HG03045 (cell line): ENCODE data around the gene ZNF830.
"Not testable (repeated sequence)": the region's sequence is repeated elsewhere in the genome, so short reads cannot be mapped to it uniquely, and the experiment has no call there.

Experiments used
- ATAC-seq: cut with Tn5 transposase; IDR thresholded peaks from one replicate; pipeline ENCODE4 v1.9.1; 2021; ENCODE audit warnings: mild to moderate bottlenecking, moderate library complexity; ENCODE audit not compliant: unreplicated experiment

ZNF830 gene, protein sequence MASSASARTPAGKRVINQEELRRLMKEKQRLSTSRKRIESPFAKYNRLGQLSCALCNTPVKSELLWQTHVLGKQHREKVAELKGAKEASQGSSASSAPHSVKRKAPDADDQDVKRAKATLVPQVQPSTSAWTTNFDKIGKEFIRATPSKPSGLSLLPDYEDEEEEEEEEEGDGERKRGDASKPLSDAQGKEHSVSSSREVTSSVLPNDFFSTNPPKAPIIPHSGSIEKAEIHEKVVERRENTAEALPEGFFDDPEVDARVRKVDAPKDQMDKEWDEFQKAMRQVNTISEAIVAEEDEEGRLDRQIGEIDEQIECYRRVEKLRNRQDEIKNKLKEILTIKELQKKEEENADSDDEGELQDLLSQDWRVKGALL

DNA sequence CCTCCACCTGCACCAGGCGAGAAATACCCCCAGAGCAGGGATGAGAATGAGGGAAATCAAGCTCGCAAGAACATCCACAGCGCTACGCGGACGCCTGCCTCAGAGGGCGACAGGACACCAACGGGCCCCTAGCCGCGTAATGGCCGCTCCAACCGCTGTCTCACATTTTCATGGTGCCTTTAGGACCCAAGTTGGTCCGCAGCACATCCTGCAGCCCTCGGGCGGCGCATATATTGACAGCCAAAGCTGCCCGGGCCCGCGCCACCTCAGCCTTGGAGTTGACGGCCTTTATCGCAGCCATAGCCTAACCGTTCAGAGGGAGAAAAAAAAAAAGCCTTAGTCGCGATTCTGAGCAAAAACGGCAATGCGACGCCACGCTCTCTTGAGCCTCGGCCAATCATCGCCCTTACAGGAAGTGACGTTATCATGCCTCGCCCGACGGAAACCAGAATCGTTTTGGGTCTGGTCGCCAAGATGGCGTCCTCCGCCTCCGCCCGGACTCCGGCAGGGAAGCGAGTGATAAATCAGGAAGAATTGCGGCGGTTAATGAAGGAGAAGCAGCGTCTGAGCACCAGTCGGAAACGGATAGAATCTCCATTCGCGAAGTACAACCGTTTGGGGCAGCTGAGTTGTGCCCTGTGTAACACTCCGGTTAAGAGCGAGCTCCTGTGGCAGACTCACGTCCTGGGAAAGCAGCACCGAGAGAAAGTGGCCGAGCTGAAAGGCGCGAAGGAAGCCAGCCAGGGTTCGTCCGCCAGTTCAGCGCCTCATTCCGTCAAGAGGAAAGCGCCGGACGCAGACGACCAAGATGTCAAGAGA, at the start of gene ZNF830, which contains the start of gene CCT6B:
Gene ZNF830, plus strand, starts transcription at position 448 of the 819 bp plus-strand sequence. Its CDS starts 27 bp downstream, at position 475.
Gene CCT6B, minus strand, starts transcription at position 368 of the 819 bp plus-strand sequence. Its CDS starts 67 bp downstream, at position 301.
- ATAC-seq = peak; percentile 87

DNA sequence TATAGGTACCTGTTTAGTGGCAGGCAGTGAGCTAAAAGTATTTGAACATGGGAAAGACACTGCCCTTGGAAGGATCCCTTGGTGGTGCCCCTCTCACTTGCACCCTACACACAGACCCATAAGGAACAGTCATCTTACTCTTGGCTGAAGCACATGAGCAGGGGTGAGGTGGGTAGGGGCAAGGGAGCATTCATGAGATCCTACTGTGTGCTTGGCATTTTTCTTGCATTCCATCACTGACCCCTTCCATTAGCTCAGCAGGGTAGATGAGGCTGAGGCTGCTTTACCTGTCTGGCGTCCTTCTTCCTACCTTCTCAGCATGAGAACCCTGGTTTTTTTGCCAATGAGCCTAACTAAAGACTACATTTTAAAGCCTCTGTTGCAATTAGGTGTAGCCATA, 48.3 kb upstream of the ZNF830 start:
- ATAC-seq = no peak

DNA sequence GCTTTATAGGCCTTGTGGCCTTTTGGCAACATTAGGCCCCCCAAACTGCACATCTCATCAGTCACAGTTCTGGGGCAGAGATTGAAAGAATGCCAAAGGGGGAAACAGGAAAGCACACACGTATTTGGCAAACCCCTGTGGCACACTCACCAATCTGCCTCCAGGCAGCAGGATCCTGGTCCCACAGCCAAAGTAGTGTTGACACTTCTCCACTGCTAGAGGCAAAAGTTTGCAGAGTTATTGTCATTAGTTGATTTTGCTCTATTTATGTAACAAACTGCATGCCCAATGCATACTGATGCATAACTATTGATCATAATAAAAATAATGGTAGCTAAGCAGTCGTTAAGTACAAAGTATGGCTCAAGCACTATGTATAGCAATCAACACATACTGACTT, 45.2 kb upstream of the ZNF830 start:
- ATAC-seq = no peak

DNA sequence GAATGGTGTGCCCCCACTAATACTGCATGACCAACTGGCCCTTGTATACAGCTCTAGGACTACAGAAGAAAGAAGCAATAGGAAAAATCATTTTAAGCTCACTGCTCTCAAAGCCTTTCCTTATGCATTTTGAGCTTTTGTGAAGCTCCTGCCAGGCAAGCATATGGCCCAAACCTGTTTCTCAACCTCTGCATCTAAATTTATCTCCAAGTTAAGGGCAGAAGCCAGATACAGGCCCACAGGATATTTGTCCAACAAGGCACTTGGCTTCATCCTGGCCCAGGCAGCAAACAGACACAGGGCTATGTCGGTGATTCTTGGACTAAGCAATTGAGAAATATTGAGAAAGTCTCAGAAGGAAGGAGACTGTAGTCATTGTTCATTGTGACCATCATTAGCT, 44.0 kb upstream of the ZNF830 start:
- ATAC-seq = no peak

DNA sequence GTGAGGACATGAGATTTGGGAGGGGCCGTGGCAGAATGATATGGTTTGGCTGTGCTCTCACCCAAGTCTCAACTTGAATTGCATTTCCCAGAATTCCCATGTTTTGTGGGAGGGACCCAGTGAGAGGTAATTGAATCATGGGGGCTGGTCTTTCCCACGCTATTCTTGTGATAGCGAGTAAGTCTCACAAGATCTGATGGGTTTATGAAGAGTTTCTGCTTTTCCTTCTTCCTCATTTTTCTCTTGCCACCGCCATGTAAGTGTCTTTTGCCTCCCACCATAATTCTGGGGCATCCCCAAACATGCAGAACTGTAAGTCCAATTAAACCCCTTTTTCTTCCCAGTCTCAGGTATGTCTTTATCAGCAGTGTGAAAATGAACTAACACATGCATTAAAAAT, 40.7 kb upstream of the ZNF830 start:
- no peak for ATAC-seq

DNA sequence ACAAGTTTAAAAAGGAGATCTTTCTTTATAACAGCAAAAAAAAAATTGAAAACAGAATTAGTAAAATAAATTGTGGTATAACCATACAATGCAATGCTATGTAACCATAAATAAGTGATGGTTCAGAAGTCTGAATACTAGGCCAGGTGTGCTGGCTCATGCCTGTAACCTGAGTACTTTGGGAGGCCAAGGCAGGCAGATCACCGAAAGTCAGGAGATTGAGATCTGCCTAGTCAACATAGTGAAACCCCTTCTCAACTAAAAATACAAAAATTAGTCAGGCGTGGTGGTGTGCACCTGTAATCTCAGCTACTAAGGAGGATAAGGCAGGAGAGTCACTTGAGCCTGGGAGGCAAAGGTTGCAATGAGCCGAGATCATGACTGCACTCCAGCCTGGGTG, 34.7 kb upstream of the ZNF830 start:
- no peak for ATAC-seq

DNA sequence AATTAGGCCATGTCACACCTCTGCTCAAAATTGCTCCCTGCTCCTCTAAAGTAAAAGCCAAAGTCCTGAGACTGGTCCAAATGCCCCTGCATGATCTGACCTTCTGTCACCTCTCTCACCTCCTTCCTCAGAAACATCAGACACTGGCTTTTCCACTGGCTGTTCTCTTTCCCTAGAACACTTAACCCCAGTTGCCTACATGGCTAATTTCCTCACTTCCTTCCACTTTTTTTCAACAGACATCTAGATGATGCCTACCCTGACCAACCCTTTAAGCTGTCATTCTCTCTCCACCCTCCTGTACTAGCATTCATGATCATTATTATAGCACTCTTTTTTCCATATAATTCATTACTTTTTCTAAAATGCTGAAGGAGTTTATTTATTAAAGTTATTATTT, 31.1 kb upstream of the ZNF830 start:
- no peak for ATAC-seq

DNA sequence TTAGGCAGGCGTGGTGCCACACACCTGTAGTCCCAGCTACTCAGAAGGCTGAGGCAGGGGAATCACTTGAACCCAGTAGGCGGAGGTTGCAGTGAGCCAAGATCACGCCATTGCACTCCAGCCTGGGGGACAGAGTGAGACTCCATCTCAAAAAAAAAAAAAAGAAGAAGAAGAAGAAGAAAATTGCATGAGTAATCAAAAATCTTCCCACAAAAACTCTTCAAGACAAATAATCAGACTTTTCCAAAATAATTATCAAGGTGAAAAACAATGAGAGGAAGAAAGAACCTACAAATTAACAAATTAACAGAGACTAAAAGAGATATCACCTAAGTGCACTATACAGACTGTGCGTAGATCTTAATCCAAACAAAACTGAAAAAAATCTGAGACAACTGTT, 10.6 kb upstream of the ZNF830 start:
- ATAC-seq = not testable (repeated sequence)

DNA sequence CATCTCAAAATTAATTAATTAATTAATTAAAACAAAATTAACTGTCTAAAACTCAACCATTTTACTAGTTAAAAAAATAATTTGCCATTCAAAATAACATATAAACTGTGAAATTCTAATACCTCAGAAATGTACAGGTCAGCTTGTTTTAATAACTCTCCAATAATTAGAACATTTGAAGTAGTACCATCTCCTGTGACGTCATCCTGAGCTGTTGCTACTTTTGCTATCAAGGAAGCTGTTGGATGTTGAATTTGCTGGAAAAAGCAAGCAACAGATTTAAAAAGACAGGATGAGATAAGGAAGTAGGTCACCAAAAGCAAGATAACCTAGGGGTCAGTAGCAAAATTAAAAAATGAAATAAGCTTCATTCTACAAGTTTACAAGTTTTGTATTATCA, 2.9 kb upstream of the ZNF830 start:
- ATAC-seq = no peak

DNA sequence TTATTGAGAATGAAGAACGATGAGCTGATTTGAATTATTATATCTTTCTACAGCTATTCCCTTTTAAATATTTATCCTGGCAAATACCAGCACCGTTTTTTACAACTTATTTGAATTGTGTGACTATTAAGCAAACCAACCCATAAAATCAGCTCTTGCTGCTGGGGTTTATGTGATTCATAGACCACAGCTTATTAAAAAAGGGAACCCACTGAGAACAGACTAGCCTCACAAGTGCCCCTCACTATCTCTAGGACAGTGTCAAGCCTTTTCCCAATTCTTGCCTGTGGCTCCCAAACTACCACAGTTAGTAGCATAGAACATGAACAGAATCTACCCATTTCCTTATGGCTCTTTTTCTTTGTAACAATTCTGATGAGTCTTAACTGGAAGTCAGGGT, 12.8 kb downstream of the ZNF830 start:
- no peak for ATAC-seq

DNA sequence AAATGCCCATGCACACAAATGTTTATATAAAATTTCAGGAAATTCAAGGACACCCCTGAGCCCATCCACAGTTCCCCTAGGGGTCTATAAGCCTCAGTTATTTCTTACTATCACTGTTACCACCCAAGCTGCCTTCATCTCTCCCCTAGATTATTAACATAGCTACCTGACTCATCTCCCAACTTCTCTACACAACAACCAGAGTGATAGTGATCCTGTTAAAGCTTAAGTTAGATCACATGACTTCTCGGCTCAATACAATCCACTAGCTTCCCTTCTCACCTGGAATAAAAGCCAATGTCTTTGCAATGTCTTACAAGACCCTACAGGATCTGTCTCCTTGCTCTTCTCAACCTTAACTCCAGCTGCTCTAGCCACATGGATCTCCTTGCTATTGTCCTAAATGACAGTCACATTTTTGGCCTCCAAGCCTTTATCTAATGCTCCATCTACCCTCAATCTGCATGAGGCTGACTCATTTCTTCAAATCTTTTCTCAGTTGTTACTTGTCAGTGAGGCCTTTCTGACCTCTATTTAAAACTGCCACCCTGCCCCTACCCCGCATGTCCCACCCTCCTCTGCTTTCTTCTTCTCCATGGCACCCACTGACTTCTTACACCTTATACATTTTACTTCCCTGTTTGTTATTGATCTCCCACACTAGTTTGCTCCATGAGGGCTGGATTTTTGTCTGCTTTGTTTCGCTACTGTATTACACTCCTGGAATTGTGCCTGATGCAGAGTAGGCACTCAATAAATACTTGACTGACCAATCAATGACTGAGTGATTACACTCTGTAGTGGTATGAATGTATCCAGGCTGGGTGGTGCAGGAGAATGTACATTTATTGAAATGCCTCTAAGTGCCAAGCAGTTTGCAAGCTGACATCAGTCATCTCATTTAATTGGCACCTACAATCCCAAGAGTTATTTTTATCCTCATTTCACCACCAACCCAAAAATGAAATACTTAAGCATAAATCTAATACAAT, 13.8 kb downstream of the ZNF830 start:
- no peak for ATAC-seq

DNA sequence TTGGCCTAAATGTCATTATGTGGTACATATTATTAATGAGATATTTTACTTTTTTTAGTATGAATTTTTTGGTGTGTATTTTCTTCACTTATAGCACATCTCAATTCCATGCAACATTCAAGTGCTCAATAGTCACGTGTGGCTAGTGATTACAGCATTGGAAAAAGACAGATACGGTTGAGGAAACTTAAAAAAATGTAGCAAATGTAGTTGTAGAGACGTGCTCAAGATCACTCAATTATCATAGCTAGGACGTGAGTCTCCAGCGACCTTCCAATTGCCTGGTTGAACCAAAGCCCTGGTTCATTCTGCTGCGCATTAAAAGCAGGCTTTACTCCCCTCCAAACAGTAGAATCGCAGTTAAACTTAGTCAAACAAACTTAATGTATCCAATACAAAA, 17.8 kb downstream of the ZNF830 start:
- no peak for ATAC-seq

DNA sequence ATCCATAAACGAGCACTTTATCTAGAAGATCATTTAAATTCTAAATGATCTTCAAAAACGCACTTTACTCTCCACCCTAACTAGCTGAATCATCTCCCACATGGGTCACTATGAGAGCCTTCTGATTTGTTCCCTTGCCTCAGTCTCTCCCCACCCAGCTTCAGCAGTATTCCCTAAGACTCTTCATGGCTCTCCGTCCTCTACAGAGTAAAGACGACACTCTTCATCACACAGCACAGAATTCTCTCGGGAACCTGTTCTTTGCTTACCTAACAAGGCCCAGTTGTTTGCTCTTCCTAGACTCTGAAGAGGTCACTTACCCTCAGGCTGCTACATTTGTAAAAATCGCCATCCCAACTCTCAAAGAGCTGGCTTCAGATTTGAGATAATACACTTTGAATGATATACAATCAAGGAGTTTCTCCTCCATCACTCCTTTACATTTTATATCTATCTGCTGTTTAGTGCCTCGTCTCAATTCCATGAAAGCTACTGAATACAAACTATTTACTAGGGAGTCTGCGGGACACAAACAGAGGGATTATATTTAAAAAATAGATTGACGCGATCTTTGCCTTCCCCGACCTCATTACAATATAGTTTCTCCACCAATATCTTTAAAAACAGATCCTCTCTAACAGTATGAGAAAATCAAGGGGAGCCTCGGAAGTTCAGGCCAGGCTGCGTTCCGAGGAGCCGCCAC, 18.5 kb downstream of the ZNF830 start:
- no peak for ATAC-seq

DNA sequence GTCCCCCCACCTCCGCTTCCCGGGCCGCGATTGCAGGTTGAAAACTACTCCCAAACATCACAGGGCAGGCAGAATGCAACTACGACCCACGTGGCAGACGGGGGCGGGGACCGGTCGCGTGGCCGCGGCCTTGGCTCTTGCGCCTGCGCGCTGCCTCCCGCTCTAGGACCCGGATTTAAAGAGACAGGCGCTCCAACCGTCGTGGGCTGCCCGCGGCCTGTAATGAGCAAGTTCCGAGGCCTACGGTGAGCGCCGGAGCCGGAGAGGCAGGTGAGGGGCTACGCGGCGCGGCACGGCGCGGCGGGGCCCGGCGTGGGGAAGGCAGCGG, 19.0 kb downstream of the ZNF830 start, which contains the start of gene LIG3:
Gene LIG3, plus strand, starts transcription at position 160 of the 328 bp plus-strand sequence. CDS start 2,494 bp downstream, outside the sequence.
- peak; percentile 88 for ATAC-seq

DNA sequence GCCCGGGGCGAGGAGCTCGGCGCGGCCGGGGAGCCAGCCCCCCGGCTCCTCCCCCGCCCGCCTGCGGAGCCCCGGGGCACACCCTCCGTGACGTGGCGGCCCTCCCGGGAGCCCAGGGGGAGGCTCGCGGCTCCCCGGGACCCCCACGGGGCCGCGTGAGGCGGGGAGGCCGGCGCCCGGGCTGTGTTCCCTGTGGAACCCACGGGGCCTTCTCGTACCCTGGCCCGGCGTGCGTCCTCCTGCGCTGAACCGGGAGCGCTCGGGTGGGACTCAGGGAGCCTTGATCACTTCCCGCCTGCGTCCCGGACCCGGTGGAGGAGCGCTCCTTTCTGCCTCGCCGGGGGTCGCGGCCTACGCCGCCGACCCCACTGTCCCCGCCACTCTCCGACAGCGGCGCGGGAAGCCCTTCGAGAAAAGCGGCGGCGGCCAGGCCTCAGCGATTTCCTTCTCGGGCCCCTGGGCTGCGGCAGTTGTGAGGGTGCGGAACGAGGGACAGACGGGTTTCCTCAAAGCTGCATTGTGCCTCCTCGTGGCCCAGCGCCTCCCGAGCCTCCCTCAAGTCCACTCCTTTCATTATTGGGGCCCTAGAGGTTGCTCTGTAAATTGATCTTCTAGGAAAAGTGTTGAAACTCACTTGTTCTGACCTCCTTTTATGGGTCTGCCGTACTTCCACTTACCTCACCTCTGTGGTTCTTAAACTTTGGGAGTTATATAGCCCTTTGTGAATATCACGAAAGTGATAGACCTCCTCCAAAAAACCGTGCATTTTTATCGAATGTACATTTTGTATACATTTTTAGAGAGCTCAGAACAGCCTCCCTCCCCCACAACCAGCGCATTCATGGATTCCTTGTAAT, 19.6 kb downstream of the ZNF830 start:
- peak; percentile 82 for ATAC-seq

DNA sequence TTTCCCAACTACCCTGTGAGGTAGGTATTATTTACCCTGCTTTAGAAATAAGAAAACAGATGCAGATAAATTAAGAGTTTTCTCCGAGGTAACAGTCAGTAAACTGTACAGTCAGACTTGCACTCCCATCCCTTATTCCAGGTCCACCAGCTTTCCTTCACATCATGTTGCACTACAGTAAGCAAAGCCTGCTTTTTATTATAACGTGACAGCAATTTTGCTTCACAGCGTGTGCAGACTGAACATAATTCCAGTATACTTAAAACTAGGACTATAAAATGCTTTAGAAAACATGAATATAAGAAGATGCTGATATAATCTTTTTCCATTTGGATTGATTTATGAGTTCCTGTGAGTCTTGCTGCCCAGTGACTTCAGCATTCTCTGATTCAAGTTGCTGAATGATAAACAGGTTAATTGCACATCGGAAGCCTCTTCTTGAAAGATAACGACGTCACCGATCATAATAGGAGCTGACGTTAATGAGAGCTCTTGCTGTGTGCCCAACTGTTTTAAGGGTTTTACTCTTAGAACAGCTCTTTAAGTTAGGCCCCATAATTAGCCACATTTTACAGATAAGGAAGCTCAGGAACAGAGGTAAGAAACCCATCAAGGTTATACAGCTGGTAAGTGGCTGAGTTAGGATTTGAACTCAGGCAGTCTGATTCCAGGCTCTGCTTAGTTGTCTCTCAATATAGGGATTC, 20.4 kb downstream of the ZNF830 start:
- ATAC-seq = no peak

DNA sequence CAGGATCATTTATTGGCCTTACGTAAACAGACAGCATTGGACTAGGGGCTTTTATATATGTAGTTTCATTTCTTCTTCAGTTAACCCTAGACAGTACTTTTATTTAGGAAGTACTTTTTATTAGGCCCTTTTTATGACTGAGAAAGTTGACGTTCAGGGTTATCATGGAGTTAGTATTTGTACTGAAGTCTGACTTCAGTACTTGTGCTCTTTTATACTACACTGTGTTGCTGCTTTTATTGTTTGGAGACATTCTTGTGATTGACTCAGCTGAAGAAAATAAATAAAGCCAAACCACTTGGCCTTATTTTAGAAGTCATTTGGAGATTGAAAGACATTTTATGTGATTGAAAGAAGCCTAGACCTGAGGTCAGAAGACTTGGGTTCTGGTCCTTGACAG, 25.9 kb downstream of the ZNF830 start:
- no peak for ATAC-seq

DNA sequence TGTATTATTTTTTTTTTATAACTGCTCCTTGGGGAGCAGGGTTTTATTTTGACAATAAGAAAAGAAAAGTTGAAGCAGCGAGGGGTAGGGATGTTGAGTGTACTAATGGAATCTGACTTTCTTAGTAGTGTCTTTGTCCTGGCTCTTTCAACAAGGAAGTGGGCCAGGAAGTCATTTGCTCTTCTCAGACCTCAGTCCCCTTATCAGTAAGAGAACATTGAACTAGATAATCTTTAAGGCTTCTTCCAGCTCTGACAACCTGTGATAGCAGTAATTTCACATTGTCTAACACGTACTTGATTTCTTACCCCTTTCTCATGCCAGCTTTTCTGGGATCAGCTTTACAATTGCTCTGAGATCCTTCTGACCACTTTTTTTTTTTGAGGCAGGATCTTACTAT, 27.3 kb downstream of the ZNF830 start:
- ATAC-seq = no peak

DNA sequence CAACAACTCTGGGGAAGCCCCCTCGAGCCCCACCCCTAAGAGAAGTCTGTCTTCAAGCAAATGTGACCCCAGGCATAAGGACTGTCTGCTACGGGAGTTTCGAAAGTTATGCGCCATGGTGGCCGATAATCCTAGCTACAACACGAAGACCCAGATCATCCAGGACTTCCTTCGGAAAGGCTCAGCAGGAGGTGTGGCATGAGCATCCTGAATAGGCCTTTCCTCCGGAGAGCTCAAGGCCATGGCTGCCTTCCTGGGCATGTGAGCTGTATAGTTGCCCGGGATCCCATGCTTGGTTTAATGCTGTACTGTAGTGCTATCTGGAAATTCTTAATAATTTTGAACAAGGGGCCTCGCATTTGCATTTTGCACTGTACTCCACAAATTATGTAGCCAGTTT, 28.1 kb downstream of the ZNF830 start:
- ATAC-seq = no peak
